HL-60/S4 (cell line): ENCODE data around the gene GABARAPL2.
"Not testable (repeated sequence)": the region's sequence is repeated elsewhere in the genome, so short reads cannot be mapped to it uniquely, and the experiment has no call there.

Source experiments
- in situ Hi-C: fragments of 300-500 bp; cut with MboI; formaldehyde crosslinking; loops from 2 replicates; pipeline ENCODE4 v1.14.3; 2022; ENCODE audit warnings: low sequenced_read_pairs

GABARAPL2 gene

GRCh38 chr16:75566040-75566757 lies at the start of gene GABARAPL2:
Gene GABARAPL2 (plus strand): TSS chr16:75566379. CDS start chr16:75566487, 108 bp downstream.
- in situ Hi-C loops: no loop called here

GRCh38 chr16:75519175-75519574 lies 47.0 kb upstream of the GABARAPL2 start:
- in situ Hi-C loops: no loop called here

- in situ Hi-C loops: no loop called here
These were observed 40.0 kb upstream of the GABARAPL2 start for GRCh38 chr16:75526032-75526790.

GRCh38 chr16:75527825-75528299 lies 38.3 kb upstream of the GABARAPL2 start:
- in situ Hi-C loops: no loop called here

DNA sequence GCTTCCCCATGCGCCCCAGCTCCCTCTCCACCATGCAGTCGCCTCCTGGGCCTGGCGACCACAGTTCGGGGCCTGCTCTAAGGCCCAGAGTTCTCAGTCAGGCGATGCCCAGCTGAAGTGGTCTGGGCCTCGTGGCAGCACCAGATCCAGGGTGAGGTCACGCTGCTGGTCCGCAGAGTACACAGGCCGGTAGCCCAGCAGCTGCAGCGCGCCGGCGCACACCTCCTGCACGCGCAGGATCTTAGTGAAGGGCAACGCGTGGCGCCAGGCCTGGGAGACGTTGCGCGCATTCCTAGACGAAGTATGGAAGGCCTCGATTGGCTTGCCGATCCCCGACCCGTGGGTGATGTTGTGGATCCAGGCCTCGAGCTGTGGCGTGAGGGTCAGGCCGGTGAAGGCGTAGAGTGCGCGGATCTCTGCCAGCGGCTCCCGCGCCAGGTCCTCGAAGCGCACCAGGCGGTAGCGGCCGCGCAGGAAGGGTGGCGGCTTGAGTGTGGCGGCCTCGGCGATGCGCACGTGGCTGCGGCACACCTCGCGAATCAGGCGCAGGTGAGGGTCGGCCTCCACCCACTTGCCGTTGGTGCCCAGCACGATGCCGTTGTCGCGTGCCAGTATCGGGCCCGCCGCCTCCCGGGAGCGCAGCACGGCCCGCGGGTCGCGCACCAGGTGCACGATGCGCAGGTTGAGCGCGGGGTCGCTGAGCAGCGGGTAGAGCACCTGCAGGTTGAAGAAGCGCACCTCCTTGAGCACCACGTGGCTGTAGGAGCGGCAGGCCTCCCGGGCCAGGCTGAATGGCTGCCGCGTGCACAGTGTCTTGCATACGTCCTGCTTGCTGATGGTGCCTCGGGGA lies 36.9 kb upstream of the GABARAPL2 start:
- in situ Hi-C loops: no loop called here

- in situ Hi-C loops: no loop called here
These were observed 36.2 kb upstream of the GABARAPL2 start for GRCh38 chr16:75529959-75530358.

DNA sequence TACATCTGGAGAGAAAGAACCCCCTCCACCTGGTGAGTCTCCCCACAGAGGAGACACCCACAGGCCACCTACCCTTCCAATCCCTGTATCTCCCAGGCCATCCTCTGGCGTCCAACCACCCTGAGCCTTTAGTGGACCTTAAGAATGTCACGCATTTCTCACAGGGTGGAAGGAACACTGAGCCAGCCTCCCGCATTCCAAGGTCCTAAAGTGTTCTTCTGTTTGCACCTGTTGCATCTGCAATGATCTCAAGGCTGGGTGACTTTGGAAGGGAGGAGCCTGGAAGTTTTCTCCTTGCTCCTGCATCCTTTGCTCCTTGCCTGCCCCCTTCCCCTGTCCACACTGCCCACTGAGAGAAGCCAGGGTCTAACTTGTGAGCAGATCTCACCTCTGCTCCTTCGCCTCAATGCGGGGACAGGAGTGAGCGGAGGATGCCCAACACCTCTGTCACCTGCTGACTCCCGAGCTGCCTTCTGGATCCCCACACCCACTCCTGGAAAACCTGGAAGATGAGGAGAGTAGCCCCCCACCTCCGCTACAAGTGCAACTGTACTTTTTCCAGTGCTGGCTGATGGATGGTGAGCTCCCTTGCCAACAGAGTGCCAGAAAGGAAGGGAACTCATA lies 33.9 kb upstream of the GABARAPL2 start:
- in situ Hi-C loops: no loop called here

- in situ Hi-C loops: no loop called here
These were observed 33.4 kb upstream of the GABARAPL2 start for GRCh38 chr16:75532791-75533190.

DNA sequence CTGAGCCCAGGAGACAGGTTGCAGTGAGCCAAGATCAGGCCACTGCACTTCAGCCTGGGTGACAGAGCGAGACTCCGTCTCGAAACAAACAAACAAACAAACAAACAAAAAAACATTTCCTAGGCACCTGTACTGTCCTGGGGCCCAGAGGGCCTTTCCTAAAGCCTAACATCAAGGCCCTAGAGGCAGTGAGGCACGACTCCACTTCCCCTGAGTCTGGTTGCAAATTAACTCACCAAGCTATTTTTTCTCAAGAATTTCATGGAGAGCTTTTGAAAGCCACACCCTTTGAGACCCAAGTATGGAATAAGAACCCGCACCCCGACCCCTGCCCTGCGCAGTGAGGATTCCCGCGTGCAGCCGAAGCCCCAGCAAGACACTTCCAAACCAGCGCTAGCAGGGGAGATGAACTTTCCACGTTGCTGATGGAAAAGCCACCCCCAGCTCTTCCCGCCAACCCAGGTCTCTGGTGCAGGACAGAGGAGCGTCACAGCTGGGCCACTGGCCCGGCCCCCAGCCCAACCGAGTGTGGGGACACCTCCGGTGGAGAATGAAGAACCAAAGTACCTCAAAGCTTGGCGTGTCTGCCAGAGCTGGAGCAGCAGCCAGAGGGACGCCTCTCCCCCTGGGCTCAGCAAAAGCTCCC lies 31.5 kb upstream of the GABARAPL2 start:
- in situ Hi-C loops: no loop called here

DNA sequence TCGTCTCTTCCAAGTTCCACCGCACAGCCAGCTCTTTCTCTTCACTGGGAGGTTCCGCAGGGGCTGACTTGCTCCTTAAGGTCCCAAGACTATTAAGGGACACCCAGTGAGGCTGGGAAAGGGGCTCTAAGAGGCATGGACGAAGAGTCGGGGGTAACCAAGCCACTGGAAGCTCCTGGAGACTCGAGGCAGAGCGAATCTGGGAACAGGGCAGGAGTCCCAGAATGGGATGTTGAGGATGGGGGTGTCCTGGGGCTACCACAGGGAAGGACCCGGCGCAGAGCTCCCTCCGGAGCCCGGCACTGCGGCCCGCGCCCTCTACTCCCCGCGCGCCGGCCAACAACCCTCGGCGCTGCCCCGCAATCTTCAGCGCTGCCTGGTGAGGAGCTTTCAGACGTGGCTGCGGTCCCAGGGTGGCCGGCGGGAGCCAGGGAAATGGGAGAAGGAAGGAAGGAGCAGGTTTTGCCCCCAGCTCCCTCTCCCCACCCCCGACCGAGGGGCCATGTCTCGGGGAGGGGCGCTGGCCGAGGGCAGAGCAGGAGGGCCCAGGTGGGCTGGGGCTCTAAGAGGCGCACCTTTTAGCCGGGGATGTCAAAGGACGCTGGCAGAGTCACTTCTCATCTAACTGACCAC lies 30.9 kb upstream of the GABARAPL2 start:
- in situ Hi-C loops: no loop called here

DNA sequence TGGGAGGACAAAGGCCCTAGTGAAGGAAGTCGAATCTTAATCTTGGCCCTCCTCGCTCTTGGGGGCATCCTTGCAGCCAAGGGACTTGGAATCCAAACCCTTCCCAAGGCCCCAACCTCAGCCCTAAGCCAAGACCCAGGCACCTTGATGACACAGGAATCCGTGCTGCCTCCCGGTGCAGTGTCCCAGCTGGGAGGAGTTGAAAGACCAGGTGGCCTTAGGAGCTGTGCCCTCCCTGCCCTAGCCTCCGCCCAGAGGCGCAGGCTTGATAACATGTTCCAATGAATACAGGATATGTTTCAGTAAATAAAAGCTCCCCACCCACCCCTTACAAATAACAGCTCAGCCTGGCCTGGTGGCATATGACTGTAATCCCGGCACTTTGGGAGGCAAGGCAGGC lies 30.3 kb upstream of the GABARAPL2 start, which contains the start of gene CHST5:
TSS of gene CHST5 (minus strand) at position 208 of the 400 bp plus-strand sequence. CDS start 5,724 bp downstream, outside the sequence.
- in situ Hi-C loops: no loop called here

- in situ Hi-C loops: no loop called here
These were observed 28.4 kb upstream of the GABARAPL2 start for GRCh38 chr16:75537776-75538175.

DNA sequence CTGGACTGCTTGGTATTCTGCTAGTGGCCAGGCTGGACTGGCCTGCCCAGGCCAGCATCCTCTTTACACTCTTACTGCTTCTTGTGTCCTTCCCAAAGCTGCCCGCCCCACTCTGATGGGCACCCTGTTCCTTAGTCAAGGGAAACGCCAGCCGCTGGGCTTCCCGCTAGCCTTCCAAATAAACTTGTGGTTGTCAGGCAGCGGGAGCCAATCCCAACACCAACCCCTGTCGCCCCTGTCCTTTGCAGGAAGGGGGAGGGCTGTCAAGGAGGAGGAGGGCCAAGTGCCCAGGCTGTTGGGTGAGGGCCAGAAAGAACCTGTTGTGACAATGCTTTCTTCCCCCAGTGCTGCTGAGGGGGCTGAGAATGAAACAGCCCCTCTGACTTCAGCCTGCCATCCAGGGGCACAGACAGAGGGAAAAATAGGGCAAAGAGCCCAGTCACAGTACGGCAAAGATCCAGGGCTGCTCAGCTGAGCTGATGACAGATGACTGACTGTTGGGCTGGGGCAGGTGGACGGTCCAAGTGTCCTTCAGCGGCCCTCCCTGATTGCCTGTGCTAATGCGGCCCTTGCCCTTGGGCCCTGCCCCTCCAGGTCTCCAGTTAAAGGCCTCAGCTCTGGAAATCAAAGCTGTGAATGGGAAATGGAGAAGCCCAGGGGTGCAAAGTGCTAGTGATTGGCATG lies 27.2 kb upstream of the GABARAPL2 start:
- in situ Hi-C loops: not testable (repeated sequence)

GRCh38 chr16:75541236-75541635 lies 24.9 kb upstream of the GABARAPL2 start:
- in situ Hi-C loops: no loop called here

DNA sequence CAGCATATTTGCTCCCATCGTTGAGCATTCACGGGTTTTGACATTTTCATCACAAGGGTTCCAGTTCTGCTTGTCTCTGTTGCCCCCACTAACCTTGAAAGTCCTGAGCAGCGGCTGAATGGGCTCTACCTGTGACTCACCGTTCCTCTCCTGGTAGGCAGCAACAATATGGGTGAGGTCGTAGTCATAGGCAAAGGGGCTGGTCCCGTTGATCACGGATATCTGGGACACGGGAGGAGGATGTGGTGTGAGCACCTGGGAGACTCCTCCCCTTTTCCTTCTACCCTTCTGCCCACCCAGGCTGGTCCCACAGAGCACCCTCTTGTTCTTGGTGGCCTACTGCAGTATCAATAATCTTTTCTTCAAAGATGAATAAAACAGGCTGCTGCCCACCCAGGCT lies 23.7 kb upstream of the GABARAPL2 start:
- in situ Hi-C loops: not testable (repeated sequence)

DNA sequence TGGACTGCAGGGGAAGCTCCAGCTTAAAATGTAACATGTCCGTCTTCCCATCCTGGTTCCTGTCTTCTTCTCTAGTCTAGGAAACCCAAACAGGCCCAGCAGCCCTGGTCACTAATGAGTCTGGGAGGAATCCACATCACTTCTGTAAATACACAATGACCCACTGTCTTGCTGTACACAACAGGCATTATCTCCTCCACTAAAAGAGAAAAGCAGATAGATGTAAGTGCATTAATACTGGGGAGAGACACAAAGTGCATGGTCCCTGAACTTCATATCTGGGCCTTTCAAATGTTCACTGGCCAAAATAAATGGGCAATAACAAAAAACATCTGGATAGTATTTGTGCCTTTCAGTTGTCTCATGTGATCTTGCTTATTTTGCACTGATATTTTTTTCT lies 20.3 kb upstream of the GABARAPL2 start:
- in situ Hi-C loops: not testable (repeated sequence)

DNA sequence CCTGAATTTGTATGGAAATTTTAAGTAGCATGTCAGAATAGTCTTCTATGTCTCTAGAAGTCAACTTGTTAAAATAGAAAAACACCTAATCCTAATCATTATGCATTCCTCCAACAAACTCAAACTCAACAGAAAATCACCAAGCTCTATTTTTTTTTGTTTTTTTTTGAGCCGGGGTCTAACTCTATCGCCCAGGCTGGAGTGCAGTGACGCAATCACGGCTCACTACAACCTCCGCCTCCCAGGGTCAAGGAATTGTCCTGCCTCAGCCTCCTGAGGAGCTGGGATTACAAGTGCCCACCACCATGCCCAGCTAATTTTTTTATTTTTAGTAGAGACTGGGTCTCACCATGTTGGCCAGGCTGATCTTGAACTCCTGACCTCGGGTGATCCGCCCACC lies 19.9 kb upstream of the GABARAPL2 start:
- in situ Hi-C loops: no loop called here

- in situ Hi-C loops: not testable (repeated sequence)
These were observed 17.7 kb upstream of the GABARAPL2 start for GRCh38 chr16:75548456-75548855.

DNA sequence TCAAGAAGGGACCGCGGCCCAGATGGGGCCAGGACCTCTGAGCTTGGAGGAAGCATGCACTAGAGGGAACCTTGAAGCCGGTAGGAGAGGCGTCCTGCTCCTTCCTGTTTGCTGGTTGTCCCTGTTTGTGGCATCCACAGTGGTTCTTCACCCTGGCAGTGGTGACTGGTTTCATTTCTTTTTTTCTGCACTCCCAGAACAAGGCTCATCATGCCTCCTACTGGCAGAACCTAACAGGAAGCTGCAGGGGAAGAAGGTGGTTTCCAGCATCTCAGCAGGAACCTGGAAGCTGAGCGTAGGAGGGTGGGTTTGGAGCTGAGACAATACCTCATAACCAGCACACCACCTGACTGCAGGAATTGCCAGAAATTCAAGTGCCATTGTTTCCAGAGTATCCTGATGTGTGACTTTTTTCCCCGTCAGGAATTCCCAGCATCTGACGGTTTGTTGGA lies 15.9 kb upstream of the GABARAPL2 start:
- in situ Hi-C loops: no loop called here
